Activated CD8-positive, alpha-beta T cell treated with anti-CD3 and anti-CD28 coated beads, Interleukin-2, amount 10 ng/mL, durations not matched to agents 7 days and 5 days (primary cell): Measurements from ENCODE around the gene C9orf152. TPM values are rescaled to one million over a fixed set of nuclear protein-coding genes. Genes with fewer than 3 reads are reported as not detected.
A peak's percentile ranks its signal among the peaks of the same experiment; 100 is the strongest.

Experiments
- ATAC-seq: fragments of 150-1000 bp; cut with Tn5 transposase; one replicate; pipeline ENCODE4 v1.10.0; 2021; ENCODE audit warnings: moderate library complexity
- CTCF ChIA-PET: fragments of 350-600 bp; sonication (Branson Sonifier 250); formaldehyde crosslinking; loops from one replicate; lab custom pipeline; 2021; ENCODE audit warnings: antibody characterized with exemption; lab: Charles Lee
- POLR2A ChIA-PET: fragments of 350-600 bp; sonication (Branson Sonifier 250); formaldehyde crosslinking; loops from one replicate; lab custom pipeline; 2021; ENCODE audit warnings: antibody characterized with exemption; lab: Charles Lee
- DNase-seq: peaks from one replicate; pipeline ENCODE4 v3.0.0-alpha.2; 2020
- H3K27ac Mint-ChIP-seq: one replicate; pipeline ENCODE4 v1.8.0; 2021; ENCODE audit warnings: mild to moderate bottlenecking, mixed read lengths
- H3K27me3 Mint-ChIP-seq: one replicate; pipeline ENCODE4 v1.8.0; 2021; ENCODE audit warnings: low read depth, mixed read lengths
- H3K36me3 Mint-ChIP-seq: one replicate; pipeline ENCODE4 v1.8.0; 2021; ENCODE audit warnings: low read depth, mixed read lengths
- H3K4me1 Mint-ChIP-seq: one replicate; pipeline ENCODE4 v1.8.0; 2021; ENCODE audit warnings: low read depth, mixed read lengths
- H3K4me3 Mint-ChIP-seq: one replicate; pipeline ENCODE4 v1.8.0; 2021; ENCODE audit warnings: mild to moderate bottlenecking, mixed read lengths
- H3K9me3 Mint-ChIP-seq: one replicate; pipeline ENCODE4 v1.8.0; 2022; ENCODE audit warnings: mixed read lengths; ENCODE audit not compliant: insufficient read depth
- total RNA-seq, 2 experiments: library from RNA; stranded (reverse); gene quantifications; one replicate each; pipeline ENCODE4 v1.2.3, GENCODE V29; 2021

The C9orf152 gene
- total RNA-seq, 2 experiments from 2014 or later, result not detected

DNA sequence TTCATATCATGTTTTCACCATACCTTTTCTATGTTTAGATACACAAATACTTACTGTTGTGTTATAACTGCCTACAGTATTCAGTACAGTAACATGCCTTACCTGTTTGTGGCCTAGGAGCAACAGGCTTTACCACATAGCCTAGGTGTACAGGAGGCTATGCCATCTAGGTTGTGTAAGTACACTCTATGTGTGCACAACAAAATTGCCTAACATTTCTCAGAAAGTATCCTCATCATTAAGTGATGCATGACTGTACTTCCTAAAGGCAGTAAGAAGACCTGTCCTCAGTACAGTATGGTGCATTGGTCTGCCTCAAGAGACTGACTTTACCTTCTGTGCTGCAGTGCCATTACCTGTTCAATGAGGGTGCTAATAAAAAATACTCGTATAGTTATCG lies 40.4 kb upstream of the C9orf152 start:
- ChIA-PET POLR2A (no interaction called here), CTCF (no interaction called here)
- DNase-seq, result no peak
- Mint-ChIP-seq H3K27me3 (no peaks in the 10 kb centered on the region), H3K4me1 (peaks cover 18% of the 10 kb centered on the region), H3K9me3 (no peaks in the 10 kb centered on the region), H3K36me3 (peaks cover 57% of the 10 kb centered on the region), H3K27ac (no peak overlapping the region), H3K4me3 (no peak overlapping the region)
- no peak for ATAC-seq

DNA sequence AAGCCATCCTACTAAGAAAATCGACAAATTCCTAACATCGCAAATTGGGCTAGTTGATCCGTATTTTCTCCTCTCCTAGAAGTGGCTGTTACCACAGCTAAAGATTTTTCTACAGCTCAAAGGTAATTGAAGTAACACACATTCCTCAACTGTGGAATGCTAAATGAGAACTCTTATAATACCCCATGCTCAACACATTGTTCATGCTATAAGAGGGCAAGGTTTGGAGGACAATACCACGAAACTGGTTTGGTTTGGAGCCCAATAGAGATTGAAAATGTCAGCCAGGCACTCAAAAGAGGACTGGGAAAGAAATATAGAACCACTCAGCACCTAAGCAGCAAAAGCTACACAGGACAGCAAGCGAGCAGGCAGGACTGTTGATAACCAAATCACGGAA lies 38.3 kb upstream of the C9orf152 start:
- Mint-ChIP-seq H3K9me3 (no peaks in the 10 kb centered on the region), H3K27me3 (no peaks in the 10 kb centered on the region), H3K4me3 (no peak overlapping the region), H3K27ac (no peak overlapping the region), H3K36me3 (peaks cover 53% of the 10 kb centered on the region), H3K4me1 (peaks cover 5% of the 10 kb centered on the region)
- ChIA-PET POLR2A (no interaction called here), CTCF (interaction anchor here (1.3 kb wide), 1 partner anchor 28 kb away, joined by 4 read pairs; no protein-coding TSS in a partner anchor)
- ATAC-seq (no peak), DNase-seq (peak; percentile 6)

DNA sequence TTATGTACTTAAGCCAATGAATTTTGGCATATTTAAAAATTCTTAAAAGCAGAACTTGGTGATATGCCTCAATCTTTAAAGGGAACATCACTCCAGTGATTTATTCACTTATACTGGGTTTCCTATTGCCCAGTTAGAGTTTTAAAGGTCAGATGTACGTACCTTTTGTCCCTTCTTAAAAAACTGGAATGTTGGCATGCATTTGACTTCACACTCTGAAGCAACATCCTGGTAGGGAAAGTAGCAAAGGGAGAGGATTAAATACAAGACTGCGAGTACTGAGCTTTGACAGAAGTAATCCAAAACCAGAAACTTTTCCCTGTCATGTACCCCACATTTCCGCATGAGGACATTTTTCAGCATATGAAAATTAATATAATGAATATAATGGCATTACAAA lies 36.7 kb upstream of the C9orf152 start:
- H3K27ac Mint-ChIP-seq, result no peak overlapping the region
- CTCF ChIA-PET, result no interaction called here
- H3K9me3 Mint-ChIP-seq, result no peaks in the 10 kb centered on the region
- no peaks in the 10 kb centered on the region for H3K27me3 Mint-ChIP-seq
- POLR2A ChIA-PET, result no interaction called here
- H3K4me1 Mint-ChIP-seq, result peaks cover 3% of the 10 kb centered on the region
- DNase-seq, result peak; percentile 4
- H3K36me3 Mint-ChIP-seq, result peaks cover 39% of the 10 kb centered on the region
- ATAC-seq, result no peak
- H3K4me3 Mint-ChIP-seq, result no peak overlapping the region

DNA sequence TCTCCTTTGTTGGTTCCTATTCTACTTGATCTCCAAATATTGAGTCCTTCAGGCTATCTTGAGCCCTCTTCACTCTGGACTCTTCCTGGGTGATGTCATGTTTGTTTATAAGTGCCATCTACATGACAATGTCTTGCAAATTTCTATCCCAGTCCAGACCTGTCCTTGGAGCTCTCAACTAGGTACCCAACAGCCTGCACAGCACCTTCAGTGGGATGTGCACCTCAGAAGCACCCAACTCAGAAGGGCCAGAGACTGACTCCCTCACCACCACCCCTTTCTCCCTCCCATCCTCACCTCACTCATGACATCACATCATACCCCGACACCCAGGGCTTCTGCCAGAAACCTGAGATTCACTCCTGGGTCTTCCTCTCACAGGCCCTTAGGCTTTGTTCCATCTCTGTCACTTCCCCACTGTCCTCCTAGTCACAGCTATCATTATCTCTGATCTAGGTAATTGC lies 33.9 kb upstream of the C9orf152 start:
- Mint-ChIP-seq H3K27ac (no peak overlapping the region), H3K36me3 (peaks cover 22% of the 10 kb centered on the region), H3K9me3 (no peaks in the 10 kb centered on the region), H3K4me1 (no peaks in the 10 kb centered on the region), H3K4me3 (no peak overlapping the region), H3K27me3 (peaks cover 2% of the 10 kb centered on the region)
- CTCF ChIA-PET, result no interaction called here
- DNase-seq (peak; percentile 17), ATAC-seq (no peak)
- POLR2A ChIA-PET, result interaction anchor here (1.0 kb wide), 1 partner anchor 423 kb away, joined by 3 read pairs; no protein-coding TSS in a partner anchor

DNA sequence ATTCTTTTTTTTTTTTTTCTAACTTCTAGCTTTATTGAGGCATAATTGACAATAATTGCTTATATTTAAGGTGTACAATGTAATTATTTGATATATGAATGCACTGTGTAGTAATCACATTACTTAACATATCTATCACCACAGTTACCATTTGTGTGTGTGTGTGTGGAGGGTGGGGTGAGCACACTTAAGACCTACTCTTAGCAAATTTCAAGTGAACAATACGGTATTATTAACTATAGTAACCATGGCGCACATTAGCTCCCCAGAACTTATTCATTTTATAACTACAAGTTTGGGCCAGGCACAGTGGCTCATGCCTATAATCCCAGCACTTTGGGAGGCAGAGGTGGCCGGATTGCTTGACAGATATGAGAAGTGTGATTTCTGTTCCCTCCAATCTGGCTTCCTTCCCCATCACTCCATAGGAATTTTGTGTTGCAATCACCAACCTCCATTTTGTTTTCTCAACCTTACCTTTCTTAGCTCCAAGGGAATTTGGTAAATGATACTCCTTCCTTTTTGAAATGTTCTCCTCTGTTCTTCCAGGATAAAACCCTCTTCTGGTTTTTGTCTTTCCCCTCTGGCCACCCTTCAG lies 33.4 kb upstream of the C9orf152 start:
- no peak for ATAC-seq
- CTCF ChIA-PET, result no interaction called here
- Mint-ChIP-seq H3K27me3 (peaks cover 2% of the 10 kb centered on the region), H3K9me3 (no peaks in the 10 kb centered on the region), H3K4me3 (no peak overlapping the region), H3K36me3 (peaks cover 17% of the 10 kb centered on the region), H3K4me1 (no peaks in the 10 kb centered on the region), H3K27ac (no peak overlapping the region)
- DNase-seq, result peak; percentile 8
- POLR2A ChIA-PET, result interaction anchor here (1.0 kb wide), 1 partner anchor 422 kb away, joined by 3 read pairs; no protein-coding TSS in a partner anchor

DNA sequence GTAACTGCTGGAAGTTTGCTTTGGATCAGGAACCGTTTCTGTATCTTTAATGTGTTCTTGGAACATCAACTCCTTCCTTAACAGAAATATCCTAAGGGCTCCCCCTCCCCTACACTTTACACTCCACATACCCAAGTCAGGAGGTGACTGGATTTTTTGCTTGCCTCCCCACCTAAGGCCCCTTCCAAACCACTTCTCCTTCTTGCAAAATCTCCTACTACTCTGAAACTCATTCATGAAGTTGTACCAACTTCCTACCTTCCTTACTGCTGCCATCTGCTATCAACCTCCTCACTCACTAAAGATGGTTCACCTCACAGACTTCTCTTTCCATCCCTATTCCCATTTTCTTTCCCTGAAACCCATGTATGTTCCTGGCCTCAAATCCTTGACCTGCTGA lies 32.2 kb upstream of the C9orf152 start:
- Mint-ChIP-seq H3K36me3 (peaks cover 14% of the 10 kb centered on the region), H3K9me3 (no peaks in the 10 kb centered on the region), H3K4me1 (no peaks in the 10 kb centered on the region), H3K4me3 (no peak overlapping the region), H3K27ac (no peak overlapping the region), H3K27me3 (peaks cover 2% of the 10 kb centered on the region)
- ATAC-seq, result no peak
- POLR2A ChIA-PET, result no interaction called here
- DNase-seq, result peak; percentile 11
- CTCF ChIA-PET, result no interaction called here

DNA sequence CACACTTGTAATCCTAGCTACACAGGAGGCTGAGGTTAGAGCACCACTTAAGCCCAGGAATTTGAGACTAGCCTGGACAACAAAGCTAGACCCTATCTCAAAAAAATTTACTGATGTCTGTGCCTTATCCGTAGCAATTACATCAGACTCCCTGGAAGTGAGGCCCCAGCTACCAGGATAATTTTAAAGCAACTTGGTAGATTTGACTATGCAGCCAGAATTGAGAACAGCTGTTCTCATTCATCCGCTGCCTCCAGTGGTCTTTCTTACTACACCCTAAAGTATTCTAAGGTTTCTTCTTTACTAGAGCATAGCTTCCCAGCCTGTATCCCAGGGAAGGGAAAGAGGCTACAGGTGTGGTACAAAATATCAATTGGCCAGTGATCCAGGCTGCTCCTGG lies 20.4 kb upstream of the C9orf152 start:
- Mint-ChIP-seq H3K4me3 (no peak overlapping the region), H3K27ac (no peak overlapping the region), H3K27me3 (peaks cover 7% of the 10 kb centered on the region), H3K36me3 (no peaks in the 10 kb centered on the region), H3K4me1 (no peaks in the 10 kb centered on the region), H3K9me3 (no peaks in the 10 kb centered on the region)
- CTCF ChIA-PET, result interaction anchor here (0.9 kb wide), 1 partner anchor 9 kb away, joined by 3 read pairs; no protein-coding TSS in a partner anchor
- POLR2A ChIA-PET, result no interaction called here
- DNase-seq, result no peak
- no peak for ATAC-seq

DNA sequence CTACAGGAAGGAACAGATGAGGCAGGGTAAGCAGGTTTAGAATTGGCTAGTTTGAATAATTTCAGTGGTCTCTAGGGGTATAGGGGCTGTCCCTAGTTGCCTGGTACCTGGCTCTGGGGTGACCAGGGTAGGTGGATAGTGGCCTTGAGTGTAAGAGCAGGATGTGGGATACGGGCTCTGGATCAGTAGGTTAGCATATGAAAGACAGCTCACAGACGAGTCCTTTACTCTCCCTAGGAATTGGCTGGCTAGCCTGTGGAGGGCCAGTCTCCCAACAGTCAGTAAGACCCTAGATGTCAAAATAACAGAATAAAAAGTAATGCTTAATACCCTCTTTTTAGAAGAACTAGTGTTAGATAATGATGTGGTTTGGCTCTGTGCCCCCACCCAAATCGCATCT lies 16.6 kb upstream of the C9orf152 start:
- no peaks in the 10 kb centered on the region for H3K9me3 Mint-ChIP-seq
- no peaks in the 10 kb centered on the region for H3K36me3 Mint-ChIP-seq
- H3K4me1 Mint-ChIP-seq, result no peaks in the 10 kb centered on the region
- H3K27me3 Mint-ChIP-seq, result peaks cover 5% of the 10 kb centered on the region
- ATAC-seq (no peak), DNase-seq (no peak)
- H3K27ac Mint-ChIP-seq, result no peak overlapping the region
- ChIA-PET POLR2A (no interaction called here), CTCF (no interaction called here)
- H3K4me3 Mint-ChIP-seq, result no peak overlapping the region

DNA sequence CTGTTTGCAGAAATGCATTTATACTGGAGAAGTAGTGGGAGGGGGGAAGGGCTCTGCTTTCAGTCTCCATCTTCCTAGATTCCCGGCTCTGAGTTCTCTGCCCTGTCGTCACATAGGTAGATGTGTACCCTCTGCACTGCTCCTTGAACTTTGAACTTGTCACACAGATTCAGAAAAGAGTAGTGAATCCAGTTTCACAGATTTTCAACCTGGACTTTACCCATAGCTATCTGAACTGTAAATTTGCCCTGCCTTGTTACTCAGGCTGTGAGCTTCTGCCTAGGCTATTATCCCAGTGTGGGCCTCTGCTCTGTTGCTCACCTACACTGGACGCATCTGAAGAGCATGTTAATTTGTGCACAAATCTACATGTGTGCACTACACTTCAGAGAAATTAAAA lies 12.8 kb upstream of the C9orf152 start:
- H3K36me3 Mint-ChIP-seq, result no peaks in the 10 kb centered on the region
- ChIA-PET POLR2A (interaction anchor here (0.6 kb wide), 1 partner anchor 102 kb away, joined by 3 read pairs; no protein-coding TSS in a partner anchor), CTCF (interaction anchor here (1.3 to 5.1 kb wide), 2 partner anchors 36 to 42 kb away, joined by 4 to 46 read pairs; no protein-coding TSS in a partner anchor)
- H3K4me1 Mint-ChIP-seq, result peaks cover 2% of the 10 kb centered on the region
- no peaks in the 10 kb centered on the region for H3K9me3 Mint-ChIP-seq
- H3K27ac Mint-ChIP-seq, result no peak overlapping the region
- DNase-seq (no peak), ATAC-seq (no peak)
- H3K4me3 Mint-ChIP-seq, result no peak overlapping the region
- peaks cover 4% of the 10 kb centered on the region for H3K27me3 Mint-ChIP-seq

DNA sequence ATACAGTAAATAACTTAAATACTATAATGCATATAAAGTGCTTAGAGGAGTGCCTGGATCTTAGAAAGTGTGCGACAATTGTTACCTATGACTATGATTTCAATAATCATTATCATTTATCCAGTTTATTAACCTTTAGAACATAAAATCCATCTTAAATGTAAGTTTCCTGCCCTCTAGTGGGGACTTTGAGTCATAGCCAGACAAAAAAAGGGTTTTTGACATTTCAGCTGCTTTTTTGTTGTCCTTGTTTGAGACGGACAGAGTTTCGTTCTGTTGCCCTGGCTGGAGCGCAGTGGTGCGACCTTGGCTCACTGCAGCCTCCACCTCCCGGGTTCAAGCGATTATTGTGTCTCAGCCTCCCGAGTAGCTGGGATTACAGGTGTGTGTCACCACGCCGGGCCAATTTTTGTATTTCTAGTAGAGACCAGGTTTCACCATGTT lies 9.7 kb upstream of the C9orf152 start:
- peaks cover 11% of the 10 kb centered on the region for H3K27me3 Mint-ChIP-seq
- no peak for ATAC-seq
- CTCF ChIA-PET, result interaction anchor here (0.7 to 5.1 kb wide), 10 partner anchors 18 to 643 kb away, joined by 3 to 46 read pairs (median 6); no protein-coding TSS in a partner anchor
- no peaks in the 10 kb centered on the region for H3K36me3 Mint-ChIP-seq
- peaks cover 12% of the 10 kb centered on the region for H3K4me1 Mint-ChIP-seq
- peak; percentile 23 for DNase-seq
- no peak overlapping the region for H3K27ac Mint-ChIP-seq
- H3K9me3 Mint-ChIP-seq, result no peaks in the 10 kb centered on the region
- H3K4me3 Mint-ChIP-seq, result no peak overlapping the region
- POLR2A ChIA-PET, result interaction anchor here (0.6 kb wide), 1 partner anchor 370 kb away, joined by 3 read pairs; no protein-coding TSS in a partner anchor

DNA sequence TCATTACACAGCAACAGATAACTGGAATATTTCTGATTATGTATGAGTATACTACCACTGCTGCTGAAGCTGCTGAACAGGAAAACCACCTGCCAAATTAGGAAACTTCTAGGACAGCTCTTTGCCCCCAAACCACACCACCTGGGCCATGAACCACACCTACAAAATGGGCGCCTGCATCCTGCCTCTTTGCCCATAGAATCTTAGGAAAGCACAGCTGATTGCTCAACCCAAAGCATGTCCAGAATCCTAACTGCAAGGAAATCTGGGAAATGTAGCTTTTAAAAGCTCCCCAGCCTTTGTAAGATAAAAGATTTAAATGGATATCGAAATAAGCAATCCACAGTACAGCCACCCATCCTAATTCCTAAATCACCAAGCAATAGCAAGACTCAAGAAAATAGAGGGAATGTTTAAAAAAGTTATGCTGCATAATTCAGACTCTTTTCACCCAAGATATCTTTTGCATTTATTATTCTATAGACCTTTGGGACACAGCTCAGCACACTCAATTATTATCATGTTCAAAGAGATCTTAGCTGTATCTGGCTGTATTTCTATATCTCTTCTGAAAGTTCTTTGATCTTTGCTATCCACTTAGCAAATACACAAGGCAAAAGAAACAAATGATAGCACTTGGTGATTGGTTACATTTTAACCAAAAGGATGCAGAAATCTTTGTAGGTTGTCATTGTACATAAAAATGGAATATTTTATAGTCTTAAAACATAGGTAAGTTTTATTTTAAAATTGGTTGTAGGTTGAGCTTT lies 6.8 kb upstream of the C9orf152 start:
- H3K27me3 Mint-ChIP-seq, result peaks cover 14% of the 10 kb centered on the region
- ATAC-seq (no peak), DNase-seq (no peak)
- H3K9me3 Mint-ChIP-seq, result no peaks in the 10 kb centered on the region
- ChIA-PET POLR2A (no interaction called here), CTCF (interaction anchor here (0.8 to 2.6 kb wide), 5 partner anchors 31 to 774 kb away, joined by 3 to 19 read pairs (median 3); no protein-coding TSS in a partner anchor)
- H3K36me3 Mint-ChIP-seq, result no peaks in the 10 kb centered on the region
- H3K27ac Mint-ChIP-seq, result no peak overlapping the region
- no peak overlapping the region for H3K4me3 Mint-ChIP-seq
- peaks cover 12% of the 10 kb centered on the region for H3K4me1 Mint-ChIP-seq

DNA sequence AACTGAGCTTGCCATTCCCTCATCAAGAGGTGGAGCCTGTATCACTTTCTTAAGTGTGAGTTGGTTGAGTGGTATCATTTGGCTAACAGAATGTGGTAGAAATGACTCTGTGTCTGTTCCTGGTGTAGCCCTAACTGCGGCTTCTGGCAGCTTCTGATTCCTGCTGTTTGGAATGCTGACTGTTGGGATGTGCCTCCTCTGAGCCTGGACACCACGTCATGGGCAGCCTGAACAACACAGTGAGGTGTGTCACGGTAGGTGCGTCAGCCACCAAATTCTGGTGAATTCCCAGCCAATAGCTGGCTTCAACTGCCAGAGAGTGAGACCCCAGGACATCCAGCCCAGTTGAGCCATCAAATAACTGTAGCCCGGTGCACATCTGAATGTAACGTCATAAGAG lies 6.1 kb upstream of the C9orf152 start:
- ChIA-PET CTCF (interaction anchor here (0.9 to 2.6 kb wide), 4 partner anchors 27 to 311 kb away, joined by 3 to 19 read pairs (median 4); no protein-coding TSS in a partner anchor), POLR2A (no interaction called here)
- Mint-ChIP-seq H3K4me3 (no peak overlapping the region), H3K27me3 (peaks cover 14% of the 10 kb centered on the region), H3K36me3 (no peaks in the 10 kb centered on the region), H3K9me3 (no peaks in the 10 kb centered on the region), H3K4me1 (peaks cover 12% of the 10 kb centered on the region), H3K27ac (no peak overlapping the region)
- ATAC-seq (no peak), DNase-seq (no peak)
